HG03060 (cell line): ENCODE results near the gene CACNA2D1.

Experiments used
- ATAC-seq: cut with Tn5 transposase; IDR thresholded peaks from one replicate; pipeline ENCODE4 v1.9.1; 2021; ENCODE audit warnings: low read depth, moderate number of reproducible peaks; ENCODE audit not compliant: unreplicated experiment

CACNA2D1 gene

GRCh38 chr7:82056282-82056681, 387.3 kb downstream of the CACNA2D1 start:
- no peak for ATAC-seq

GRCh38 chr7:82054544-82054943, 389.0 kb downstream of the CACNA2D1 start:
- no peak for ATAC-seq

GRCh38 chr7:82053453-82054032, 390.0 kb downstream of the CACNA2D1 start:
- no peak for ATAC-seq

GRCh38 chr7:82051601-82052000, 392.0 kb downstream of the CACNA2D1 start:
- no peak for ATAC-seq

GRCh38 chr7:82050792-82051191, 392.8 kb downstream of the CACNA2D1 start:
- ATAC-seq: no peak

- ATAC-seq: no peak
These were observed 393.6 kb downstream of the CACNA2D1 start for GRCh38 chr7:82049891-82050533.

GRCh38 chr7:82049442-82049841, 394.1 kb downstream of the CACNA2D1 start:
- no peak for ATAC-seq

GRCh38 chr7:82044497-82045080, 399.0 kb downstream of the CACNA2D1 start:
- ATAC-seq: no peak

GRCh38 chr7:82039621-82040020, 404.0 kb downstream of the CACNA2D1 start:
- ATAC-seq: no peak

GRCh38 chr7:82036146-82036886, 407.3 kb downstream of the CACNA2D1 start:
- no peak for ATAC-seq

GRCh38 chr7:82035456-82035855, 408.1 kb downstream of the CACNA2D1 start:
- ATAC-seq: no peak

- no peak for ATAC-seq
These were observed 410.7 kb downstream of the CACNA2D1 start for GRCh38 chr7:82032901-82033300.

GRCh38 chr7:82029236-82029913, 414.2 kb downstream of the CACNA2D1 start:
- ATAC-seq: no peak

GRCh38 chr7:82028097-82028496, 415.5 kb downstream of the CACNA2D1 start:
- ATAC-seq: no peak

- ATAC-seq: no peak
These were observed 421.9 kb downstream of the CACNA2D1 start for GRCh38 chr7:82021713-82022112.

- no peak for ATAC-seq
These were observed 422.5 kb downstream of the CACNA2D1 start for GRCh38 chr7:82021036-82021435.

GRCh38 chr7:82019551-82020475, 423.8 kb downstream of the CACNA2D1 start:
- ATAC-seq: no peak

GRCh38 chr7:82018226-82018625, 425.4 kb downstream of the CACNA2D1 start:
- ATAC-seq: no peak

GRCh38 chr7:82017334-82017943, 426.1 kb downstream of the CACNA2D1 start:
- no peak for ATAC-seq
